T-helper 22 cell (primary cell): ENCODE results near the gene ATP8B4.
"Not testable (repeated sequence)": the region's sequence is repeated elsewhere in the genome, so short reads cannot be mapped to it uniquely, and the experiment has no call there.

Experiments used
- DNase-seq: peaks from one replicate; pipeline ENCODE4 v3.0.0-alpha.2; 2020; ENCODE audit warnings: low read depth

The ATP8B4 gene

GRCh38 chr15:50107591-50108408, 11.2 kb downstream of the ATP8B4 start:
- no peak for DNase-seq

DNA sequence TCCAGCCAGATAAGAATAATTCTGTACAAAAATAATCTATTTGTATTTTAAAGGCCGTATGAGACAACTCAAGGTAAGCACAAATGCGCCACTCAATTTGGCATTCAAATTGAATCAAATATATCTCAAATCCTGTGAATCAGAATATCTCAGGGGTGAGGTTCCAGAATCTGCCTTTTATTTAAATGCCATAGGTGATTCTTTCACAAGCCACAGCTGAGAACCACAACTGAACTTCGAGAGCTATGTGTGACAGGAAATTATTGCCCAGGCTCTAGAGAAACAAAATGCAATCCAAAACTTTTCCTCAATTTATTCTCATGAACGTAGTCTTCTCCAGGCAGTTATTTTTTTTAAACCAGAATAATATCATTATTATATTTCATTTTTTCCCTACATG, 11.9 kb downstream of the ATP8B4 start:
- no peak for DNase-seq

- no peak for DNase-seq
Measured at GRCh38 chr15:50106457-50106856, 12.6 kb downstream of the ATP8B4 start.

DNA sequence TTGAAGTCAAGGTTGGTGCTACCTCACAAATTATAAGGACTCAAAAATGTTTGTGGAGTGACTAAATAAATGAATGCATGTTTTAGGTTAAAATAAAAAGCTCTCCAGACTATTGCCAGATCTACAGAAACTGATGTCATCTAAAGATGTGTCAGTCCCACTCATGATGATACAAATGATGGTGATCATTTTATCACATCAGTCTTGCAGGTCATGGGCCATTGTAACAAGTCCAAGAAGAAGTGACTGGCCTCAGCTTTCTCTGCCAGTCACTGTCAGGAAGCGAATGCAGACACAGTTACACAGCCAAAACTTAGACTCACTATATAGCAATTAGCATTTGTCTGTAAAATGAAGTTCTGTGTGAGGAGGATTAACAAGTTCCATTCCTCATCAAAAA, 18.5 kb downstream of the ATP8B4 start:
- DNase-seq: no peak

- DNase-seq: no peak
Measured at GRCh38 chr15:50098545-50098944, 20.5 kb downstream of the ATP8B4 start.

DNA sequence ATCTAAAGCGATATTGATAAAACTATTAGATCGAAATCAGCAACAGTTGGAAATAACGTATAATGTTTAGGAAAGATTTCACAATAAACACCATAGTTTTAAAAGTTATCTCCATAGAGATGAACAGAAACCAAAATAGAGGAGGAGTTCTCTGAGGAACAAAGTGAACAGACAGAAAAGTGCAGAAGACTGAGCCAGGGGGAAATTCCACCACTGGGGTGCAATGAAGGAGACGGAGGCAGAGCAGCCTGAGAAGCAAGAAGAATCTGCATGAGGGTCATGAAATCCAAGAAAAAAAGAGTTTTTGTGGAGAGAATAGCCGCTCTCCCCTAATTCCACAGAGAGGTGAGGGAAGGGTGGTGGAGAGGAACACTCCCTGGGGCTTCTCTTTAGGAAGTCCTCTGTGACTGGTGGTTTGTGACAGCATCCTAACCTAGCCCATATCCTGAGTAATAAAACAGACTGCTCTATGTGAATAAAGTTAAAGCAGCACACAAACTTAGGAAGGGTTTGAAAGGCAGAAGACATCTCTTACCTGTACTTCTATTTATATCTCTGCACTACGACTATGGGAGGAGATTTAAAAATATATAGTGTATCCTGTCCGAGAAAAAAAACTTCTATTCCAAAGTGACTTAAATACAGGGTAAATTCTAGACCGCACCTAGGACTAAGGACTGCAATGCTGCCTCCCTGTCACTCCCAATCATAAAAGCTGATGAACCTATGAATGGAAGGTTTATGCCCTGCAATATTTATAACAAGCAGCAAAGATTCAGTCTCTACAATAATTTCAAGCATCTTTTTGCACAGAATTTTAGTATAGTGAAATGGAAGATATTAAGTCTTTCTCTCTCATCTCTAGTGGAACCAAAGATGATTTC, 22.9 kb downstream of the ATP8B4 start:
- DNase-seq: no peak

GRCh38 chr15:50089386-50089785, 29.6 kb downstream of the ATP8B4 start:
- not testable (repeated sequence) for DNase-seq

GRCh38 chr15:50084932-50085331, 34.1 kb downstream of the ATP8B4 start:
- DNase-seq: no peak

DNA sequence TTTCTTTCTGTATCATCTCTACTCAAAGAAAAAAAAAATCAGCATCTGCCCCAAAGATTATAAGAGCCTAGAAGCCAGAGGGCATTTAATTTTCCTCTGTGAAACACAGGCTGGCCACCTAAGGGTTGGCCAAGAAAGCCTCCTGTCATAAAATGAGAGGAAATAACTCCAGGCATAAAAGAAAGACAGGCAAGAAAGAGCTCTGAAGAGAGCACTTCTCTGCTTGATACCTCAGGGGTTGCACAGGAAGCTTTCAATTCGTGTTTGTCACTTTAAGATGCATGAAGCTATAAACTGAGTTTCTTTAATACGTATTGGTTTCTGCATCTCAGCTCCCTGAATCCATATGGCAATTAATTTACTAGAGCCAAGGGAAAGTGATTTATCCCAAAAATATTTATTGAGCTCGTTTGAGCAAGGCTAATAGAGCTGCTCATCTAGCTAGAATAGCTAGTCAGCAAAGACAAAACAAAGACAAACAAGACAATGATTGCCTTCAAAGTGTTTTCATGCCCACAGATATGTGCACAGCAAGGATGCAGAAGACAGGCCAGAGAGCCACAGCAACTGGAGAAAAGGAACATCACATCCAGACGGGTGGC, 35.5 kb downstream of the ATP8B4 start:
- no peak for DNase-seq

DNA sequence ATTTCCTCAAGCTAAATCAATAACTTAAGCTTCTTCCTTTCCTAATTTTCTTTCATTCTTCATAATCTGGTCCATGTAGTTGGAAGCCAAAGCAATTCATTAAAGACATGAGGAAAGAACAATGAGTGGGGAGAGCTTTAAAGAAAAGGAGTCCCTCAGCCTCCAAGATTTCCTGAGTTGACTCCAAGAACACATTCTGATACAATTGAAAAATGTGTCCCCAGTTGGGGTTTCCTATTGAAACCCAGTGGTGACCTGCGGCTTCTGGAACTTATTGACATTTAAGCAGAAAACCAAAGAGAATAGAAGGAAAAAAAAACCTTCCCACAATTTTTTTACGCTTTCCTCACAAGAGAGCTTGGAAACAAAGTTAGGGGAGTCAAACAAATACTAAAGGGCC, 37.0 kb downstream of the ATP8B4 start:
- no peak for DNase-seq

GRCh38 chr15:50077651-50078050, 41.4 kb downstream of the ATP8B4 start:
- DNase-seq: no peak

DNA sequence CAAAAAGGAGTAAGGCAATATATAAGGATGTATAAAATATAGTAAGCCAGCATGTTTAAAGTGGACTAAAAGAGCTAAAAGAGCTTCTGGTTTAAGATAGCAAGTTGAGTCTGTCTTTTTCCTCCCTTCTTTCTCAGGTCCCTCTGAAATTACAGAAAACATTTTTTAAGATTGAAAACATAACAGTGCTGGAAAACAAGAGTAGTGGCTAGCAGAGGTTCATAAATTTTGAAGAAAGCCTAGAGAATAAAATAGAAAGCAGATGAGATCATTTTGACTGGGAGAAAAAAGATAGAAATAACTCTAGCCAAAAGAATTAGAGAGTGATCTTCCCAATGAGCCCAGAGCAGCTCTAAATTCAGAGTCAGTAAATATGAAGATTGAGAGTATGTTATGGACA, 41.9 kb downstream of the ATP8B4 start:
- DNase-seq: no peak

DNA sequence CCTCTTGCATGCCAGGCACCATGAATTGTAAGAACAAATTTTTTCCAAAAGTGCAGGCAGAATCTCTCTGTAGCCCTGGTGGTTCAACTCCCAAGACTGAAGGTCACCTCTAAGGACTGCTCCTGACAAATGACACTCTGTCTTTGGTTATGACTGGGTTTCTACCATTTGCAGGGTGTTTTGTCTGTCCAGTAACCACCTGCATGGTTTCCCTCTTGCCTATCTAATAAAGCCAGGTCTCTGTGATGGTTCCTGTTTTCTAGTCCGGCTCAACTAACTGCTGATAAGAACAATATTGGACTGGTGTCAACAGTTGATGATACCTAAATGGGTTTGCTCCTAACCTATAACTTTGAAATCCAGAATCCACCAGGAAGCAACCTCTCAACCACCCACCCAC, 43.7 kb downstream of the ATP8B4 start:
- no peak for DNase-seq

DNA sequence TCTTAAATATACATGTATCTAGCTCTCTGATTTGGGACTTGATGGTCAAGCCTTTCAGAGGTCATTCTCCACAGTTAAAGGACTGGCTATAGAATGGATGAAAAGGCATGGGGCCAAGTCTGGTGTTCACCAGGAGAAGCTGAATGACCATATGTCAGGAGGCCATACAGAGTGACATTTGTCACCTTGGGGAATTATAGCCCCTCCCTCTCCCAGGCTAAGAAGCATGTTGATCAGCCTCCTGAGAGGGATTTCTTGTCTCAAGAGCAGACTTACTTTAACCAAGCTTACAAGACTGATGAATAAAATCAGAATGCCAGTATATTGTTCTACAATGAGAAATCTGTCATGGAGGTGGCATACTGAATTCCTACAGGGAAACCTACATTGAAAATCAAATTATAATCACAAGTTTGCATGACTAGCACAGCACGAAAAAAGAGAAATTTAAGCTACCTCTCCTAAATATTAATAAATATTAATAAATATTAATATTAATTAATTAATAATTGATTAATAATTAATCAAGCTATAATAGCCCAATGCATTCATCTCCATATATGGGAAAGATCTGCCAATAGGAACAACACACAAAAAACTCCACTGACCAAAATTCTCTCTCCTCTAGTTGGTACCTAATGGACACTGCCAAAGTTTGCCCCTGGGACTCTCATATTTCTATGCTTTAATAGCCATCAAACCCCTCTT, 47.3 kb downstream of the ATP8B4 start:
- no peak for DNase-seq

DNA sequence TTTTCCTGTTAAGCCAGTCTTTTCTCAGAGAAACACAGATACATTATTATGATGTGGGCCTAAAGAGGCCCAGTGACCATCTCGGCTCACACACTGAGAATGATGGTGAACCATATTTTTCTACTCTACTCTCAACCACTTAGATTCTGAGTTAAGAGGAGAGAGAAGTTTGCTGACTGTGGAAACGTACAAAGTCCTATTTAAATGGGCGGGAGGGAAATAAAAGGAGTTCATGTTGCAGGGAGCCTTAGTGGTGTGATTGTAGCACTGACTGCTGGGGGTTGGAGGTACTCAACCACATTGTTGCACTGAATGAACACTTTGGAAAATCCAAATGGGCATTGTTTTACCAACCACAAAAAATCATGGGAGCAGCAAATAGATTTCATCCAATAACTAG, 51.0 kb downstream of the ATP8B4 start:
- DNase-seq: no peak

GRCh38 chr15:50067254-50067653, 51.8 kb downstream of the ATP8B4 start:
- DNase-seq: no peak

DNA sequence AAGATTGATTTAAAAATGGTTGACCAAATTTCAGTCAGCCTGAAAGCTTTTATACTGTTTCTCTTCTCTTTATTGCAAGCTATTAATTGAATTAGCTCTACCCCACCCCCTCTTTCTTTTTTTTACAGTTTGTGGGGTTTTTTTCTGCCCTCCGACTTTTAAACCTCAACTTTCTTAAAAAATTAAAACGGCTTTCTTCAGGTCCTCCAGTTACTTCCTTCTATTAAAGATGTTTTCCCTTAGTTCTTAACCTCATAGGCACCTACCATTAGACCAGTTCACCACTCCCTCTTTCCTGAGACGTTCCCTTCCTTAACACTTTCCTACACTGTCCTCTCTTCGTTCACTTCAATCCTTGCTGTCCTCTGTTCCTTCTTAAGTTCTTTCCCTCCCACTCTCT, 52.4 kb downstream of the ATP8B4 start:
- DNase-seq: no peak

DNA sequence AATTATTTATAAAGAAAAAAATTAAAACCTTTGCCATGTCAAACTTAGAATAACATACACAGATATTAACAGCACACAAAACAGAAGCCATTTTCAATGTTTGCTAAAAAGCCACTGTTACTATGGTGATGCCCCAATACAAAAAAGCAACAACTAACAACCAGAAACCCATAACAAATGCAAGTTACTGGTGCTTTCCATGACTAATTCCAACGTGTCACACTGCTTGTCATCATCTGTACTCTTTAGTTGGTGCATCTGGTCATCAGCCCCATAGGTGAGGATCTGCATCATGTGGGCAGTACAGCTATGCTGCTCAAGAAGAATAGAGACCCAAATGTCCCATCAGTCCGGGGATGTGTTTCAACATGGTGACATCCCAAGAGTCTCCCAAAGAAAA, 52.8 kb downstream of the ATP8B4 start:
- no peak for DNase-seq

GRCh38 chr15:50065279-50065678, 53.8 kb downstream of the ATP8B4 start:
- no peak for DNase-seq

DNA sequence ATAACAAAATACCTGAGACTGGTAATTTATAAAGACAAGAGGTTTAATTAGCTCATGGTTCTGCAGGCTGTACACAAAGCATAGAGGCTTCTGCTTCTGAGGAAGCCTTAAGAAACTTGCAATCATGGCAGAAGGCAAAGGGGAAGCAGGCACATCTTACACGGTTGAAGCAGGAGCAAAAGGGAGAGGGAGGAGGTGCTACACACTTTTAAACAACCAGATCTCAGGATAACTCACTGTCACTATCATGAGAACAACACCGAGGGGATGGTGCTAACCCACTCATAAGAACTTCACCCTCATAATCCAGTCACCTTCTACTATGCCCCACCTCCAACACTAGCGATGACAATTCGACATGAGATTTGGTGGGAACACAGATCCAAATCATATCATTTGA, 54.4 kb downstream of the ATP8B4 start:
- no peak for DNase-seq

DNA sequence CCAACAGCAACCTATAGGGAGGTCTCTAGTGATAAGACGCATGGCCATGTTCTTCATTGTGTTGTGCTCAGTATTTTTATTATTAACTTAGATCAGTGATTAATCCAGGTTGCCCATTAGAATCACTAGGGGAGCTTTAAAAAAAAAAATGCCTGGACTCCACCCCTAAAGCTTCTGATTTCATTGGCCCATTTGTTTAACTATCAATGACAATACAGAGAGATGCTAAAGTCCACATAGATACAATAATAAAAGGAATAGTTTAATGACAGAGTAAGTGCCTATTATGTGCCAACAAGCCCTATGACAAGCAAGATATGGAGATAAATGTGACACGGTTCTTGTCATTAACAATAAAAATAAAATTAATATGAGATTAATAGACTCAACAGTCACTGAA, 55.8 kb downstream of the ATP8B4 start:
- no peak for DNase-seq

DNA sequence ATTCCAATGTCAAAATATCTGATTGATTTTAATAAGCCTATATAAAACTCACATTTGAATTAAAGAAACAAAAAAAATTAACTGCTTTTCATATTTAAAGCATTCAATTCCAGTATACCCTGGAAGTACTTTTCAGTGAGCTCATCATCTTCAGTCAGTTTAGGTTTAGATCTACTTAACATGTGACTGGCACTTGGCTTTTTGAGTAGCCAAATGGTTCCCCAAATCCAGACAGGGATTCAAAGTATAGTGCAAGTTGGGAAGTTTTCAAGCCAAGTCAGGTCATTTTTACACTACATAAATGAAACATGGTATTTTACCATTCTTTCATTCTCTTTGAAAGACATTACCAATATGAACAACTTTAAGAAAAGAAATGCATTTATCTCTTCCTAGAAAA, 57.5 kb downstream of the ATP8B4 start:
- DNase-seq: no peak
